OCI-LY1 (cell line): ENCODE results near the gene TAS2R40.

Experiments
- EZH2 ChIP-seq: fragments of 200-600 bp; sonication (generic), shearing (Covaris generic); IDR thresholded peaks from 2 replicates; pipeline ENCODE4 v1.8.0; 2017; ENCODE audit warnings: borderline replicate concordance, mixed run types, mild to moderate bottlenecking, antibody characterized with exemption, low read length, moderate library complexity, mixed read lengths
- TF ChIP-seq, protein P1 (sequence below): fragments of 200-600 bp; sonication (generic), shearing (Covaris generic); IDR thresholded peaks from 2 replicates; pipeline ENCODE4 v1.5.1; 2017; ENCODE audit warnings: mild to moderate bottlenecking, antibody characterized with exemption, low read length, moderate library complexity, mixed read lengths

DNA sequence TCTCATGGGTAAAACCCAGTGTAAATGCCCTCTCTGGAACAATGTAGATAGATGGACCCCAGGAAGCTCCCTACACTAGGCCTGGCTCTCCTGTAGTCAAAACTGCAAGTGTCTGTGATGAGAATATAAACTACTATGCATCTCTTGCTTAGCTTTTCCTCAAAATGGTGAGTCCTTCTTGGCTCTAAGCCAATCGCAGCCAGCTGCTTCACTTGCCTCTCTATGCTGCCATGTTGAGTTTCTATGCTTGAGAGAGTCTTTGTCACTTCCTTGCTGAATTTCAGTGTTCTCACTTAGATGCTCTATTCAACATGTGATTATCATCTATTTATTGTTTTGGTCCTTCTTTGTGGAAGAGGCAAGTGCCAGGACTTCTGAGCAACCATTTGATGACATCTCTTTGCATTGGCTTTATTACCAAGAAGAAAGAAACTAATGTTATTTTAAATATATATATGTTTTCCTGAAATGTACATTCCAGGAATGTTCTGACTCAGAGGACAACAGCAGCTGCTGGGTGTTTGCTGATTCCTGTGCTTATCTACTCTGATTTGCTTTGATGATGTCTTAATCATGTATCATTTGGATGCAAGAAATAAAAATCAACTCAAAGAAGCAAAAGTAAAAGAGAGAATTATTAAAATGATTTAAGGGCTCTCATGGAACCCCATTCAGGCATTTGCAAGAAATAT, 16.6 kb downstream of the TAS2R40 start:
- TF ChIP-seq EZH2 = no peak
- TF ChIP-seq, protein P1, sequence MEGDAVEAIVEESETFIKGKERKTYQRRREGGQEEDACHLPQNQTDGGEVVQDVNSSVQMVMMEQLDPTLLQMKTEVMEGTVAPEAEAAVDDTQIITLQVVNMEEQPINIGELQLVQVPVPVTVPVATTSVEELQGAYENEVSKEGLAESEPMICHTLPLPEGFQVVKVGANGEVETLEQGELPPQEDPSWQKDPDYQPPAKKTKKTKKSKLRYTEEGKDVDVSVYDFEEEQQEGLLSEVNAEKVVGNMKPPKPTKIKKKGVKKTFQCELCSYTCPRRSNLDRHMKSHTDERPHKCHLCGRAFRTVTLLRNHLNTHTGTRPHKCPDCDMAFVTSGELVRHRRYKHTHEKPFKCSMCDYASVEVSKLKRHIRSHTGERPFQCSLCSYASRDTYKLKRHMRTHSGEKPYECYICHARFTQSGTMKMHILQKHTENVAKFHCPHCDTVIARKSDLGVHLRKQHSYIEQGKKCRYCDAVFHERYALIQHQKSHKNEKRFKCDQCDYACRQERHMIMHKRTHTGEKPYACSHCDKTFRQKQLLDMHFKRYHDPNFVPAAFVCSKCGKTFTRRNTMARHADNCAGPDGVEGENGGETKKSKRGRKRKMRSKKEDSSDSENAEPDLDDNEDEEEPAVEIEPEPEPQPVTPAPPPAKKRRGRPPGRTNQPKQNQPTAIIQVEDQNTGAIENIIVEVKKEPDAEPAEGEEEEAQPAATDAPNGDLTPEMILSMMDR = no peak
